GM12872 (cell line): Measurements from ENCODE around the gene SLFN14.

Source experiments
- CTCF ChIP-seq: IDR thresholded peaks from 3 replicates; pipeline ENCODE4 v1.5.1; 2011; ENCODE audit warnings: low read depth, mild to moderate bottlenecking, low read length, moderate library complexity; ENCODE audit not compliant: insufficient read depth

Gene SLFN14

GRCh38 chr17:35534576-35535093 is 26.0 kb downstream of the SLFN14 start:
- TF ChIP-seq CTCF, result no peak

GRCh38 chr17:35531160-35531559 is 29.5 kb downstream of the SLFN14 start:
- TF ChIP-seq CTCF, result no peak

- TF ChIP-seq CTCF, result no peak
Observed at GRCh38 chr17:35529866-35530265, 30.8 kb downstream of the SLFN14 start.

- TF ChIP-seq CTCF, result no peak
Observed at GRCh38 chr17:35523296-35523695, 37.3 kb downstream of the SLFN14 start.

- no peak for TF ChIP-seq CTCF
Observed at GRCh38 chr17:35521150-35521549, 39.5 kb downstream of the SLFN14 start.

GRCh38 chr17:35519906-35520442 is 40.6 kb downstream of the SLFN14 start:
- no peak for TF ChIP-seq CTCF

GRCh38 chr17:35519439-35519838 is 41.2 kb downstream of the SLFN14 start:
- no peak for TF ChIP-seq CTCF
